ENCODE measurements around the gene KIRREL2. TPM values are rescaled to one million over a fixed set of nuclear protein-coding genes. Genes with fewer than 3 reads are reported as not detected.

Gene KIRREL2
- polyA plus RNA-seq, 4 donors, result 0.10 to 0.62 TPM; not detected in 2

DNA sequence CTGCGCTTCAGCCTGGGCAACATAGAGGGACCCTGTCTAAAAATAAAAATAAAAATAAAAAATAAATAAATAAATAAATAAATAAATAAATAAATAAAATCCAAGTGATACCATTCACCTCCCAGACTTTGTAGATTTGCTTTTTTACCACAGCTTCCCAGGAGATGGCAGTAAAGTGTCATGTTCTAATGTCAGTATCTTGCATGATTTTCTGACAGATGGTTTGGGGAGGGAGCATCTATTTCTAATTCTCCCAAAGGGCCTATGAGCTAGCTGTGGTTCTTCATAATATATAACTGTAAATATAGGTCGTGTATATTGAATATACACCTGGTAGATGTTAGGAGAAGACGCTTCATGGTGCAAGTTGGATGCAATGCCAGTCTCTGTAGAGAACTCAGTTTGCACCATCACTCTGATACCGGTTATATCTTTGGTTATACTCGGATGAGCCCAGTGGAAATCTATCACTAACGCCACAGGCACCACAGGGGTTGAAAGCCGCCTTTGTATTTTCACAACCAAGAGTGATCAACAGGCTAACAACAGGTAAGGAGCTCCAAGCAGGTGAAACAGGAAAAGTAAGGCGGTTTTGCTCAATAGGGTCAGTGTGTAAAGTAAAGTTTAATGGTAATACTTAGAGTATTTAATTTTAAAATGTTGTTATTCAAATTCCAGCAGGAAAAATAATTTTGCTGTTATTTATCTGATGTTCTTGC, 25.6 kb downstream of the KIRREL2 start:
- H3K27me3 ChIP-seq (ENCODE audit: control insufficient read depth in 3 of 3, insufficient read depth in 3 of 3, low read length in 3 of 3), result peaks cover 0 to 20% (median 0%) of the 10 kb centered on the region in 3 donors
- H3K9me3 ChIP-seq (ENCODE audit: control insufficient read depth in 2 of 2, insufficient read depth in 1 of 2, low read depth in 1 of 2, low read length in 1 of 2), result no peaks in the 10 kb centered on the region
- FAIRE-seq (no peak), DNase-seq (peak; percentile 74 to 76)
- no peak overlapping the region for H3K27ac ChIP-seq (ENCODE audit: low read depth in 1 of 3, low read length in 2 of 3)
- H3K36me3 ChIP-seq (ENCODE audit: control insufficient read depth in 3 of 3, insufficient read depth in 2 of 3, low read depth in 1 of 3, low read length in 3 of 3), result peaks cover 0 to 2% (median 0%) of the 10 kb centered on the region in 3 donors
- WGBS, 3 donors, result 19 to 29% (median 25%) methylated on average over 8 of the region's 8 CpGs
- no peak overlapping the region for H3K4me3 ChIP-seq (ENCODE audit: low read depth in 1 of 3, low read length in 3 of 3)
- H3K4me1 ChIP-seq (ENCODE audit: control insufficient read depth in 3 of 3, insufficient read depth in 2 of 3, low read depth in 1 of 3, low read length in 2 of 3), result no peaks in the 10 kb centered on the region

DNA sequence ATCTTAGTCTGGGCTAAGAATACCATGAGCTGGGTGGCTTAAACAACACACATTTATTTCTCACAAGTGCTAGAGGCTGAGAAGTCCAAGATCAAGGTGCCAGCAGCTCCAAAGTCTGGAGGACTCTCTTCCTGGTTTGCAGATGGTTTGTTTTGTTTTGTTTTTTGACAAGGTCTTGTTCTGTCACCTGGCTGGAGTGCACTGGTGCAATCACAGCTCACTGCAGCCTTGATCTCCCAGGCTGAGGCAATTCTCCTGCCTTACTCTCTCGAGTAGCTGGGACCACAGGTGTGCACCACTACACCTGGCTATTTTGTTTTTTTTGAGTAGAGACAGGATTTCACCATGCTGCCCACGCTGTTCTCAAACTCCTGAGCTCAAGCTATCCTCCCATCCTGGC, 27.2 kb downstream of the KIRREL2 start:
- DNase-seq (no peak), FAIRE-seq (no peak)
- Histone ChIP-seq H3K4me1 (ENCODE audit: control insufficient read depth in 3 of 3, insufficient read depth in 2 of 3, low read depth in 1 of 3, low read length in 2 of 3) (no peaks in the 10 kb centered on the region), H3K27me3 (ENCODE audit: control insufficient read depth in 3 of 3, insufficient read depth in 3 of 3, low read length in 3 of 3) (peaks cover 0 to 9% (median 0%) of the 10 kb centered on the region in 3 donors), H3K36me3 (ENCODE audit: control insufficient read depth in 3 of 3, insufficient read depth in 2 of 3, low read depth in 1 of 3, low read length in 3 of 3) (peaks cover 3 to 15% (median 9%) of the 10 kb centered on the region in 3 donors), H3K9me3 (ENCODE audit: control insufficient read depth in 2 of 2, insufficient read depth in 1 of 2, low read depth in 1 of 2, low read length in 1 of 2) (no peaks in the 10 kb centered on the region), H3K27ac (ENCODE audit: low read depth in 1 of 3, low read length in 2 of 3) (no peak overlapping the region), H3K4me3 (ENCODE audit: low read depth in 1 of 3, low read length in 3 of 3) (no peak overlapping the region)
- 33 to 50% (median 39%) methylated on average over 2 of the region's 2 CpGs for WGBS, 3 donors

- WGBS, 3 donors, result 79 to 93% (median 92%) methylated on average over 6 of the region's 6 CpGs
- Histone ChIP-seq H3K4me3 (ENCODE audit: low read depth in 1 of 3, low read length in 3 of 3) (no peak overlapping the region), H3K4me1 (ENCODE audit: control insufficient read depth in 3 of 3, insufficient read depth in 2 of 3, low read depth in 1 of 3, low read length in 2 of 3) (no peaks in the 10 kb centered on the region), H3K9me3 (ENCODE audit: control insufficient read depth in 2 of 2, insufficient read depth in 1 of 2, low read depth in 1 of 2, low read length in 1 of 2) (no peaks in the 10 kb centered on the region), H3K27me3 (ENCODE audit: control insufficient read depth in 3 of 3, insufficient read depth in 3 of 3, low read length in 3 of 3) (no peaks in the 10 kb centered on the region), H3K36me3 (ENCODE audit: control insufficient read depth in 3 of 3, insufficient read depth in 2 of 3, low read depth in 1 of 3, low read length in 3 of 3) (peaks cover 8 to 29% (median 13%) of the 10 kb centered on the region in 3 donors), H3K27ac (ENCODE audit: low read depth in 1 of 3, low read length in 2 of 3) (no peak overlapping the region)
- DNase-seq, result no peak
- FAIRE-seq, result no peak
Measured at GRCh38 chr19:35885225-35885738, 28.6 kb downstream of the KIRREL2 start.

DNA sequence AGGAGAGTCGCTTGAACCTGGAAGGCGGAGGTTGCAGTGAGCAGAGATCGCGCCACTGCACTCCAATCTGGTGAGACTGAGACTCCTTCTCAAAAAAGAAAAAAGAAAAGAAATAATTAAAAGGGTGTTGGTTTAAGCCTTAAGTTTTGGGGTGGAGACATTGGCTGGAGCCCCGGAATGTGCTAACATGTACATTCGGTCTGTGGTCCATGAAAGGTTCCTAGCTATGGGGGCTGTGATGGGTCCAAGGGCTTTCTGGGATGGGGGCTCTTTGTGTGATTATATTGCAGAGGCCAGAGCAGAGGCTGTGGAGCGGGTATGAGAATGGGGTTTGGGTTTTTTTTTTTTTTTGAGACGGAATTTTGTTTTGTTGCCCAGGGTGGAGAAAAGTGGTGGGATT, 29.2 kb downstream of the KIRREL2 start:
- no peaks in the 10 kb centered on the region for H3K27me3 ChIP-seq (ENCODE audit: control insufficient read depth in 3 of 3, insufficient read depth in 3 of 3, low read length in 3 of 3)
- peaks cover 8 to 34% (median 13%) of the 10 kb centered on the region in 3 donors for H3K36me3 ChIP-seq (ENCODE audit: control insufficient read depth in 3 of 3, insufficient read depth in 2 of 3, low read depth in 1 of 3, low read length in 3 of 3)
- no peak overlapping the region for H3K4me3 ChIP-seq (ENCODE audit: low read depth in 1 of 3, low read length in 3 of 3)
- WGBS, 3 donors, result 96 to 97% (median 96%) methylated on average over 7 of the region's 8 CpGs
- H3K27ac ChIP-seq (ENCODE audit: low read depth in 1 of 3, low read length in 2 of 3), result no peak overlapping the region
- DNase-seq (no peak), FAIRE-seq (no peak)
- no peaks in the 10 kb centered on the region for H3K9me3 ChIP-seq (ENCODE audit: control insufficient read depth in 2 of 2, insufficient read depth in 1 of 2, low read depth in 1 of 2, low read length in 1 of 2)
- no peaks in the 10 kb centered on the region for H3K4me1 ChIP-seq (ENCODE audit: control insufficient read depth in 3 of 3, insufficient read depth in 2 of 3, low read depth in 1 of 3, low read length in 2 of 3)

DNA sequence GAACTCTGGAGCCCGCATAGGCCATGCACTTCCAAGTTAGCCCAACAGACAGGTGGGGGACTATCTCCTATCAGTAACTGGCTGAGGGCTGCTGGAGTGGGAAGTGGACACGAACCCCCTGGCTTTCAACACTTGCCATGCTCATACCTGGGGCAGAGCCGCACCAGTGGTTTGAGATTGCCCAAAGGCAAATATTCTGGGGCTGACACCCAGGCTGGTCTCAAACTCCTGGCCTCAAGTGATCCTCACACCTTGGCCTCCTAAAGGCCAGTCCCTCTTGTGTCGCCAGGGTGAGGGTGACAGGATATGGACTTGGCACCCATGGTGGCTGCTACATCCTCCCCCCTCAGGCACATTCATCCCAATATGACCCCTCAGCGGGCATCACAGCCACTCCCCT, 30.5 kb downstream of the KIRREL2 start:
- no peak for DNase-seq
- Histone ChIP-seq H3K36me3 (ENCODE audit: control insufficient read depth in 3 of 3, insufficient read depth in 2 of 3, low read depth in 1 of 3, low read length in 3 of 3) (peaks cover 8 to 38% (median 13%) of the 10 kb centered on the region in 3 donors), H3K9me3 (ENCODE audit: control insufficient read depth in 2 of 2, insufficient read depth in 1 of 2, low read depth in 1 of 2, low read length in 1 of 2) (no peaks in the 10 kb centered on the region), H3K4me3 (ENCODE audit: low read depth in 1 of 3, low read length in 3 of 3) (no peak overlapping the region), H3K27me3 (ENCODE audit: control insufficient read depth in 3 of 3, insufficient read depth in 3 of 3, low read length in 3 of 3) (no peaks in the 10 kb centered on the region), H3K4me1 (ENCODE audit: control insufficient read depth in 3 of 3, insufficient read depth in 2 of 3, low read depth in 1 of 3, low read length in 2 of 3) (no peaks in the 10 kb centered on the region), H3K27ac (ENCODE audit: low read depth in 1 of 3, low read length in 2 of 3) (no peak overlapping the region)
- FAIRE-seq, result no peak
- WGBS, 3 donors, result 93 to 97% (median 94%) methylated on average over 5 of the region's 5 CpGs

DNA sequence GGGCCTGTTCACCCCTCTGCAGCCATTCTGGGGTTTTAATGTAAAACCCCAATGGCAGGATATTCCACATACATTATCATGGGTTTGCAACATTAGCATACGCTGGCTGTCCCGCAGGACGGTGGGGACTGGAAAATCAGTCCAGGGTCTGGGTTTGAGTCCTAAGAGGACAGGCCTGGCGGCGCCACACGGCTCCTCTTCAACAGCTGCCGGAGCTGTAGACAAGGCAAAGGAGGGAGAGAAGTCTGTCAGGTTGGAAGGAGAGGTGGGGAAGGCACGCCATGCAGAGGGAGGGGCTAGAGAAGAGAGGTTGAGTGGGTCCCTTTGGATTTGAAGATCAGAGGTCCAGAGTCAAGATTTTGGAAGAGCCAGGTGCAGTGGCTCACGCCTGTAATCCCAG, 31.7 kb downstream of the KIRREL2 start:
- 94% methylated on average over 9 of the region's 9 CpGs for WGBS, 3 donors
- H3K27ac ChIP-seq (ENCODE audit: low read depth in 1 of 3, low read length in 2 of 3), result no peak overlapping the region
- peaks cover 8 to 42% (median 19%) of the 10 kb centered on the region in 3 donors for H3K36me3 ChIP-seq (ENCODE audit: control insufficient read depth in 3 of 3, insufficient read depth in 2 of 3, low read depth in 1 of 3, low read length in 3 of 3)
- H3K4me1 ChIP-seq (ENCODE audit: control insufficient read depth in 3 of 3, insufficient read depth in 2 of 3, low read depth in 1 of 3, low read length in 2 of 3), result no peaks in the 10 kb centered on the region
- no peaks in the 10 kb centered on the region for H3K9me3 ChIP-seq (ENCODE audit: control insufficient read depth in 2 of 2, insufficient read depth in 1 of 2, low read depth in 1 of 2, low read length in 1 of 2)
- no peak for DNase-seq
- no peaks in the 10 kb centered on the region for H3K27me3 ChIP-seq (ENCODE audit: control insufficient read depth in 3 of 3, insufficient read depth in 3 of 3, low read length in 3 of 3)
- FAIRE-seq, result no peak
- H3K4me3 ChIP-seq (ENCODE audit: low read depth in 1 of 3, low read length in 3 of 3), result no peak overlapping the region

- Histone ChIP-seq H3K27ac (ENCODE audit: low read depth in 1 of 3, low read length in 2 of 3) (no peak overlapping the region), H3K4me3 (ENCODE audit: low read depth in 1 of 3, low read length in 3 of 3) (no peak overlapping the region), H3K36me3 (ENCODE audit: control insufficient read depth in 3 of 3, insufficient read depth in 2 of 3, low read depth in 1 of 3, low read length in 3 of 3) (peaks cover 8 to 50% (median 19%) of the 10 kb centered on the region in 3 donors), H3K27me3 (ENCODE audit: control insufficient read depth in 3 of 3, insufficient read depth in 3 of 3, low read length in 3 of 3) (no peaks in the 10 kb centered on the region), H3K9me3 (ENCODE audit: control insufficient read depth in 2 of 2, insufficient read depth in 1 of 2, low read depth in 1 of 2, low read length in 1 of 2) (no peaks in the 10 kb centered on the region), H3K4me1 (ENCODE audit: control insufficient read depth in 3 of 3, insufficient read depth in 2 of 3, low read depth in 1 of 3, low read length in 2 of 3) (no peaks in the 10 kb centered on the region)
- 92 to 99% (median 94%) methylated on average over 15 to 18 of the region's 18 CpGs for WGBS, 3 donors
- FAIRE-seq (no peak), DNase-seq (no peak)
Measured at GRCh38 chr19:35889370-35890112, 32.8 kb downstream of the KIRREL2 start.

DNA sequence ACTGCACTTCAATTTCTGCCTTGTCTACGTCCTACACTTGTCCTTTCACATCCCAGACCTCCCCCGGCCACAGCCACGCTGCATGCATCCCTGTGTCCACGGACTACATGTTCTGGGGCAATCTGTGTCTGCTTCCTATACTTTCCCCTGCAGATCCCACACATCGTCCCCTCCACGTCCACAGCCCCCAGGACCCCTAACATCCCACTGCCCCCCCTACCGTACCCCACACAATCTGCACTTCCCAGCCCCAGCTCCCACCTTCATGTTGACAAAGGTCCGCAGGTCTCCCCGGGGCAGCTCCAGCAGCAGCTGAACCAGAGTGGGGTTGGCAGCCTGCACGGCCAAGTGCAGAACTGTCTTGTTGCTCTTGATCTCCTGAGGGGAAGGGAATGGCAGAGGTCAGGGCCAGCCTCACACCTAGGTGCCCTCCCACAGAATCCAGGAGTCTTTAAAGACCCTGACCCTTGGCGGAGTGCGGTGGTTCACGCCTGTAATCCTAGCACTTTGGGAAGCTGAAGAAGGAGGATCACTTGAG, 33.5 kb downstream of the KIRREL2 start:
- no peaks in the 10 kb centered on the region for H3K27me3 ChIP-seq (ENCODE audit: control insufficient read depth in 3 of 3, insufficient read depth in 3 of 3, low read length in 3 of 3)
- DNase-seq, result no peak
- H3K9me3 ChIP-seq (ENCODE audit: control insufficient read depth in 2 of 2, insufficient read depth in 1 of 2, low read depth in 1 of 2, low read length in 1 of 2), result no peaks in the 10 kb centered on the region
- H3K4me1 ChIP-seq (ENCODE audit: control insufficient read depth in 3 of 3, insufficient read depth in 2 of 3, low read depth in 1 of 3, low read length in 2 of 3), result no peaks in the 10 kb centered on the region
- WGBS, 3 donors, result 93 to 95% (median 93%) methylated on average over 13 of the region's 13 CpGs
- peaks cover 8 to 55% (median 19%) of the 10 kb centered on the region in 3 donors for H3K36me3 ChIP-seq (ENCODE audit: control insufficient read depth in 3 of 3, insufficient read depth in 2 of 3, low read depth in 1 of 3, low read length in 3 of 3)
- no peak for FAIRE-seq
- no peak overlapping the region for H3K27ac ChIP-seq (ENCODE audit: low read depth in 1 of 3, low read length in 2 of 3)
- H3K4me3 ChIP-seq (ENCODE audit: low read depth in 1 of 3, low read length in 3 of 3), result no peak overlapping the region

Measured in small intestine (tissue), 7 donors.